ENCODE data around the gene WFDC6.

DNA sequence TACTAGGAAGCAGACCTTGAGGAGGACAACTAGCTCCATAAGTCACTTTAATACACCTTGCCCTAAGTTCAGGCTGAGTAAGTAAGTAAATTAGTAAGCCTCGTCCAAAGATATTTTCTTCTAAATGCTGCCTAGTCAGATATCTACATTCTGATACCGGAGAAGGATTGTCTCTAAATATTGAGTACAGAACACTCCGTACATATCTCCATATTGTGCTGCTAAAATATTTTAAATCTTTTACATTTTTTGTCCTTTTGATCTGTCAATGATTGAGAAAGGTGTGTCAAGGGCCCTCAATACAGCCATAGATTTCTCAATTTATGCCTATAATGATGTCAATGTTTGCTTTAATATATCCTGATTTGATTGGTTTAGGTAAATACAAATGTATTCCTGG is 36.6 kb upstream of the WFDC6 start:
- TF ChIP-seq EZH2 (IDR thresholded peaks at IDR 0.05; ENCODE audit: low read length) (no peak), CTCF (optimal IDR thresholded peaks at IDR 0.05 in 1 of 3, IDR thresholded peaks at IDR 0.05 in 1 of 3, conservative IDR thresholded peaks at IDR 0.05 in 1 of 3; ENCODE audit: extremely low read depth in 1 of 3, insufficient read depth in 2 of 3, low read length in 3 of 3) (no peak)

Data from keratinocyte (primary cell).